OCI-LY7 (cell line): ENCODE data around the gene PARD3. TPM values are rescaled to one million over a fixed set of nuclear protein-coding genes. Genes with fewer than 3 reads are reported as not detected.

Experiments
- BruUV-seq: library from RNA; stranded (reverse); fragments of 400-500 nt; replicated peaks from 2 replicates; lab custom pipeline; 2021; lab: Mats Ljungman, UMichigan
- CTCF ChIA-PET: fragments of 300-600 bp; sonication (Branson Sonifier 250); formaldehyde crosslinking; loops from one replicate; lab custom pipeline; 2022; ENCODE audit warnings: antibody characterized with exemption; ENCODE audit not compliant: unreplicated experiment; lab: Charles Lee
- POLR2A ChIA-PET: fragments of 300-600 bp; sonication (Branson Sonifier 250); formaldehyde crosslinking; loops from one replicate; lab custom pipeline; 2022; ENCODE audit warnings: antibody characterized with exemption; lab: Charles Lee
- DNase-seq: peaks from one replicate; pipeline ENCODE4 v3.0.0-alpha.2; 2015; ENCODE audit warnings: low spot score
- H2AFZ ChIP-seq: fragments of 200-600 bp; sonication (generic), shearing (Covaris generic); 2 replicates; pipeline ENCODE4 v1.6.1; 2014; ENCODE audit warnings: mild to moderate bottlenecking, antibody characterized with exemption, low read length, moderate library complexity
- H3K27ac ChIP-seq: fragments of 200-600 bp; sonication (generic); 2 replicates; pipeline ENCODE4 v1.5.1; 2014; ENCODE audit warnings: mixed run types, low read depth, mild to moderate bottlenecking, moderate library complexity, low read length, inconsistent platforms; ENCODE audit not compliant: poor library complexity, severe bottlenecking
- H3K36me3 ChIP-seq: fragments of 200-600 bp; sonication (generic); 2 replicates; pipeline ENCODE4 v1.6.1; 2014; ENCODE audit warnings: mild to moderate bottlenecking, antibody characterized with exemption, low read length, moderate library complexity, mixed read lengths; ENCODE audit not compliant: insufficient read depth
- H3K4me1 ChIP-seq: fragments of 200-600 bp; sonication (generic); 2 replicates; pipeline ENCODE4 v1.5.1; 2014; ENCODE audit warnings: mild to moderate bottlenecking, low read length; ENCODE audit not compliant: insufficient read depth, poor library complexity, severe bottlenecking
- H3K4me2 ChIP-seq: fragments of 200-600 bp; sonication (generic); 2 replicates; pipeline ENCODE4 v1.6.1; 2014; ENCODE audit warnings: mild to moderate bottlenecking, low read length
- H3K4me3 ChIP-seq: fragments of 200-600 bp; sonication (generic); 2 replicates; pipeline ENCODE4 v1.5.1; 2014; ENCODE audit warnings: mild to moderate bottlenecking, low read depth, low read length; ENCODE audit not compliant: poor library complexity, severe bottlenecking
- H3K79me2 ChIP-seq: fragments of 200-600 bp; sonication (generic); 2 replicates; pipeline ENCODE4 v1.6.1; 2016; ENCODE audit warnings: low read depth, mild to moderate bottlenecking, low read length, moderate library complexity, mixed read lengths; ENCODE audit not compliant: insufficient read depth
- H3K9me2 ChIP-seq: fragments of 200-600 bp; sonication (generic); 2 replicates; pipeline ENCODE4 v1.6.1; 2016; ENCODE audit warnings: mild to moderate bottlenecking, low read length, mixed read lengths; ENCODE audit not compliant: insufficient read depth
- H3K9me3 ChIP-seq: fragments of 200-600 bp; sonication (generic); 2 replicates; pipeline ENCODE4 v1.6.1; 2014; ENCODE audit warnings: mild to moderate bottlenecking, mixed run types, low read length, mixed read lengths
- H4K20me1 ChIP-seq: fragments of 200-600 bp; sonication (generic); 2 replicates; pipeline ENCODE4 v1.6.1; 2014; ENCODE audit warnings: mild to moderate bottlenecking, antibody characterized with exemption, low read length, moderate library complexity, mixed read lengths; ENCODE audit not compliant: insufficient read depth
- CTCF ChIP-seq: fragments of 200-600 bp; sonication (generic); conservative IDR thresholded peaks from 2 replicates; pipeline ENCODE4 v1.5.1; 2014; ENCODE audit warnings: mild to moderate bottlenecking, antibody characterized with exemption, low read length, moderate library complexity, mixed read lengths
- EZH2phosphoT487 ChIP-seq: fragments of 200-600 bp; sonication (generic); IDR thresholded peaks from 2 replicates; pipeline ENCODE4 v1.6.1; 2018; ENCODE audit warnings: low read depth, borderline replicate concordance, mild to moderate bottlenecking, mixed run types, antibody characterized with exemption, low read length, moderate library complexity, mixed read lengths
- intact Hi-C: fragments of 100-400 bp; cut with micrococcal nuclease; formaldehyde crosslinking; loops from one replicate; pipeline ENCODE4 v1.10.0; 2022; ENCODE audit not compliant: unreplicated experiment
- total RNA-seq, 2 experiments: library from RNA; depleted of rRNA in 1 of 2; stranded (reverse); fragments of >200 nt in 1 of 2; shearing (Covaris generic) in 1 of 2; gene quantifications; 2 replicates each; pipeline ENCODE4 v1.2.3, GENCODE V29; 2014 to 2022

PARD3 gene
- total RNA-seq, 2 experiments from 2014 or later = not detected

- DNase-seq = peak; percentile 27
- TF ChIP-seq CTCF = peak; percentile 69
- no peak for TF ChIP-seq EZH2phosphoT487
- Histone ChIP-seq H3K4me3 (no peak overlapping the region), H3K9me3 (no peaks in the 10 kb centered on the region), H3K9me2 (no peaks in the 10 kb centered on the region), H4K20me1 (no peaks in the 10 kb centered on the region), H3K27ac (no peak overlapping the region), H2AFZ (no peak overlapping the region), H3K79me2 (no peaks in the 10 kb centered on the region), H3K4me1 (no peaks in the 10 kb centered on the region), H3K36me3 (no peaks in the 10 kb centered on the region), H3K4me2 (no peak overlapping the region)
- intact Hi-C loops = no loop called here
- ChIA-PET POLR2A (no interaction called here), CTCF (no interaction called here)
- BruUV-seq = no TSS peak
These were observed 148.9 kb downstream of the PARD3 start for GRCh38 chr10:34666008-34666704.

- CTCF ChIA-PET = no interaction called here
- TF ChIP-seq EZH2phosphoT487 (no peak), CTCF (no peak)
- POLR2A ChIA-PET = interaction anchor here (0.7 kb wide), 1 partner anchor 24 kb away, joined by 4 read pairs; no protein-coding TSS in a partner anchor
- no peak overlapping the region for H3K4me3 ChIP-seq
- no peaks in the 10 kb centered on the region for H3K36me3 ChIP-seq
- H3K27ac ChIP-seq = no peak overlapping the region
- no peaks in the 10 kb centered on the region for H4K20me1 ChIP-seq
- no peak overlapping the region for H2AFZ ChIP-seq
- no peaks in the 10 kb centered on the region for H3K9me3 ChIP-seq
- DNase-seq = no peak
- H3K4me2 ChIP-seq = no peak overlapping the region
- intact Hi-C loops = no loop called here
- H3K4me1 ChIP-seq = no peaks in the 10 kb centered on the region
- H3K79me2 ChIP-seq = no peaks in the 10 kb centered on the region
- no TSS peak for BruUV-seq
- H3K9me2 ChIP-seq = no peaks in the 10 kb centered on the region
These were observed 150.4 kb downstream of the PARD3 start for GRCh38 chr10:34664706-34665105.

- ChIA-PET CTCF (no interaction called here), POLR2A (interaction anchor here (0.6 to 1.0 kb wide), 3 partner anchors 13 to 629 kb away, joined by 3 read pairs; no protein-coding TSS in a partner anchor)
- no peaks in the 10 kb centered on the region for H3K9me2 ChIP-seq
- intact Hi-C loops = no loop called here
- H3K27ac ChIP-seq = no peak overlapping the region
- H4K20me1 ChIP-seq = no peaks in the 10 kb centered on the region
- H3K36me3 ChIP-seq = no peaks in the 10 kb centered on the region
- no peaks in the 10 kb centered on the region for H3K4me1 ChIP-seq
- no peak for DNase-seq
- BruUV-seq = no TSS peak
- TF ChIP-seq EZH2phosphoT487 = no peak
- TF ChIP-seq CTCF = no peak
- H3K9me3 ChIP-seq = no peaks in the 10 kb centered on the region
- H3K4me3 ChIP-seq = no peak overlapping the region
- H3K79me2 ChIP-seq = no peaks in the 10 kb centered on the region
- no peak overlapping the region for H3K4me2 ChIP-seq
- no peak overlapping the region for H2AFZ ChIP-seq
These were observed 153.5 kb downstream of the PARD3 start for GRCh38 chr10:34661580-34661979.
